ENCODE results near the gene CNTNAP5. TPM values are rescaled to one million over a fixed set of nuclear protein-coding genes. Genes with fewer than 3 reads are reported as not detected.

CNTNAP5 gene
- total and polyA plus RNA-seq, 7 donors = not detected

DNA sequence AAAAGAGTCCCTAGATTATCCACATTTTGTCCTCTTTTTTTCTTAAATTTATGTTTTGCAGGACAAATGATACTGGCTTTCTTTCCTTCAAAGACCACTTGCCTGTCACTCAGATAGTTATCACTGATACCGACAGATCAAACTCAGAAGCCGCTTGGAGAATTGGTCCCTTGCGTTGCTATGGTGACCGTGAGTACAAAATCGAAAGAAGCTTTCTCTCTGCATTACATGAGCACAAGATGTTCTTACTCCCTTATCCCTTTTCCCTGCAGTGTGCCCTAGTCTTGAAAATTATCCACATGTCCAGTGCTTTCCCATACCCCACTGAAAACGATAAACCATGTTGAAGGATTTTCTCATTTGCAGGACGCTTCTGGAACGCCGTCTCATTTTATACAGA lies 738.5 kb downstream of the CNTNAP5 start:
- Histone ChIP-seq H3K27ac (no peak overlapping the region), H3K36me3 (ENCODE audit: insufficient read depth in 1 of 2, low read depth in 1 of 2) (no peaks in the 10 kb centered on the region), H3K9me3 (no peaks in the 10 kb centered on the region), H3K27me3 (ENCODE audit: insufficient read depth in 3 of 3, low read length in 2 of 3) (no peaks in the 10 kb centered on the region), H3K4me3 (no peak overlapping the region), H3K4me1 (no peaks in the 10 kb centered on the region)
- WGBS, 3 donors = 81 to 85% (median 82%) methylated on average over 9 of the region's 9 CpGs
- TF ChIP-seq, protein P1, sequence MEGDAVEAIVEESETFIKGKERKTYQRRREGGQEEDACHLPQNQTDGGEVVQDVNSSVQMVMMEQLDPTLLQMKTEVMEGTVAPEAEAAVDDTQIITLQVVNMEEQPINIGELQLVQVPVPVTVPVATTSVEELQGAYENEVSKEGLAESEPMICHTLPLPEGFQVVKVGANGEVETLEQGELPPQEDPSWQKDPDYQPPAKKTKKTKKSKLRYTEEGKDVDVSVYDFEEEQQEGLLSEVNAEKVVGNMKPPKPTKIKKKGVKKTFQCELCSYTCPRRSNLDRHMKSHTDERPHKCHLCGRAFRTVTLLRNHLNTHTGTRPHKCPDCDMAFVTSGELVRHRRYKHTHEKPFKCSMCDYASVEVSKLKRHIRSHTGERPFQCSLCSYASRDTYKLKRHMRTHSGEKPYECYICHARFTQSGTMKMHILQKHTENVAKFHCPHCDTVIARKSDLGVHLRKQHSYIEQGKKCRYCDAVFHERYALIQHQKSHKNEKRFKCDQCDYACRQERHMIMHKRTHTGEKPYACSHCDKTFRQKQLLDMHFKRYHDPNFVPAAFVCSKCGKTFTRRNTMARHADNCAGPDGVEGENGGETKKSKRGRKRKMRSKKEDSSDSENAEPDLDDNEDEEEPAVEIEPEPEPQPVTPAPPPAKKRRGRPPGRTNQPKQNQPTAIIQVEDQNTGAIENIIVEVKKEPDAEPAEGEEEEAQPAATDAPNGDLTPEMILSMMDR (IDR thresholded peaks at IDR 0.05) = no peak
- intact Hi-C loops (cut with DNase I) = no loop called here
- ATAC-seq (no peak), DNase-seq (no peak)

DNA sequence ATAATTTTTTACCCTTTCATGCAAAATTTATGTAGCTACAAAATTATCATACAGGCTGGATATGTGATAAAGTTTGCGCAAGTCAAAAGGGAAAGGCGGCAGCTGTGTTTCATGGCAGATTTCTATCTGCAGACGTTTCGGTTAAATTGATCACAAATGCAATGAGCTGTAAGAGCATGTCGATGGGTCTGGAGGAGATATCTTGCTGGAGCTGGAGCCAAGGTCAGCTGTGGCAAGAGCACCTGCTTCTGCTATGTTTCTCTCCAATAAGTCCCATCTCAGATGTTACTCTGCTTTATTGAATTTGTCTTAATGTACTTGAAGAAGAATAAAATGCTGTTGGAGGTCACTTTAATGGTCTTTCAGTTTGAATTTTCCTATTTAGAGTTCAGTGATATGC lies 749.7 kb downstream of the CNTNAP5 start:
- DNase-seq (no peak), ATAC-seq (no peak)
- Histone ChIP-seq H3K4me1 (no peaks in the 10 kb centered on the region), H3K27me3 (ENCODE audit: insufficient read depth in 3 of 3, low read length in 2 of 3) (no peaks in the 10 kb centered on the region), H3K4me3 (no peak overlapping the region), H3K36me3 (ENCODE audit: insufficient read depth in 1 of 2, low read depth in 1 of 2) (no peaks in the 10 kb centered on the region), H3K27ac (no peak overlapping the region), H3K9me3 (no peaks in the 10 kb centered on the region)
- TF ChIP-seq, protein P1 (IDR thresholded peaks at IDR 0.05) = no peak
- WGBS, 3 donors = 41 to 59% (median 45%) methylated on average over 5 of the region's 5 CpGs
- intact Hi-C loops (cut with DNase I) = no loop called here

DNA sequence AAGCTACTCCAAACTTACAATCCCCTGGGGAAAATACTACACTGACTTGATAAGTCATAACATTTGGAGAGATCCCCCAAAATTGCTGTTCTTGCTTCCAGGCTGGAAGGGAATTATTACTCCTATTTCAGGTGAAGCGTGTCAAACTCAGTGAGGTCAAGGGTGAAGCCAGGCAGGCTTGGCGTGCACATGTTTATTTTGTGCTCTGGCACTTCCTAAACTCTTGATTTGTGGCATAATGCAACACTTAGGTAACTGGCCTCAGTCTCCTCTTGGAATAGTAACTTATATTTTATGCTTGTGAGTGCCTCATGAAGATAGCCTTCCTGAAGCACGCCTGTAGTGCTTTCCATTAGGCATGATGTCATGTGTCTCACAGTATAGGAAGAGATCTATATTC lies 751.2 kb downstream of the CNTNAP5 start:
- WGBS, 3 donors = 61 to 76% (median 69%) methylated on average over 3 of the region's 3 CpGs
- H3K36me3 ChIP-seq (ENCODE audit: insufficient read depth in 1 of 2, low read depth in 1 of 2) = no peaks in the 10 kb centered on the region
- H3K9me3 ChIP-seq = no peaks in the 10 kb centered on the region
- intact Hi-C loops (cut with DNase I) = no loop called here
- H3K27me3 ChIP-seq (ENCODE audit: insufficient read depth in 3 of 3, low read length in 2 of 3) = no peaks in the 10 kb centered on the region
- ATAC-seq = no peak
- no peaks in the 10 kb centered on the region for H3K4me1 ChIP-seq
- DNase-seq = no peak
- TF ChIP-seq, protein P1 (IDR thresholded peaks at IDR 0.05) = no peak
- H3K4me3 ChIP-seq = no peak overlapping the region
- no peak overlapping the region for H3K27ac ChIP-seq

DNA sequence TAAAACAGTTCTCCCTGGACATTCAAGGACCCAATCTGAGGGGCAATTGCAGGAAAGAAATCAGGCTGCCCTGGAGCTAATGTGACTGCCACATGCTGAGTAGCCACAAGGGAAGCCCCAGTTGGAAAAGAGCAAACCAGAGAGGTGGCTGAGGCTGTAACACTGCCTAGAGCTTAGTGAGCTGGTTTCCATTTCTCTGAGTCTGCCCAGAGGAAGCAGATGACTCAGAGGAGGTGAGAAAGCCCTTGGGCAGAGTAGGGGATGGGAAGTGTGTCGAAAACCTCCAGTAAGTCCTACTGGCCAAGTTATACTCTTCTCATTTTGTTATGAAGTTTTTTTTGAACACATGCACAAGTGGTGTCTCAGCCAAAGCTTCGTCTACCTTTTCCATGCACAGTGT lies 753.0 kb downstream of the CNTNAP5 start:
- Histone ChIP-seq H3K27me3 (ENCODE audit: insufficient read depth in 3 of 3, low read length in 2 of 3) (no peaks in the 10 kb centered on the region), H3K4me1 (no peaks in the 10 kb centered on the region), H3K4me3 (no peak overlapping the region), H3K9me3 (no peaks in the 10 kb centered on the region), H3K27ac (no peak overlapping the region), H3K36me3 (ENCODE audit: insufficient read depth in 1 of 2, low read depth in 1 of 2) (no peaks in the 10 kb centered on the region)
- intact Hi-C loops (cut with DNase I) = no loop called here
- TF ChIP-seq, protein P1 (IDR thresholded peaks at IDR 0.05) = no peak
- ATAC-seq (no peak), DNase-seq (no peak)
- 81 to 90% (median 84%) methylated on average over 2 of the region's 2 CpGs for WGBS, 3 donors

DNA sequence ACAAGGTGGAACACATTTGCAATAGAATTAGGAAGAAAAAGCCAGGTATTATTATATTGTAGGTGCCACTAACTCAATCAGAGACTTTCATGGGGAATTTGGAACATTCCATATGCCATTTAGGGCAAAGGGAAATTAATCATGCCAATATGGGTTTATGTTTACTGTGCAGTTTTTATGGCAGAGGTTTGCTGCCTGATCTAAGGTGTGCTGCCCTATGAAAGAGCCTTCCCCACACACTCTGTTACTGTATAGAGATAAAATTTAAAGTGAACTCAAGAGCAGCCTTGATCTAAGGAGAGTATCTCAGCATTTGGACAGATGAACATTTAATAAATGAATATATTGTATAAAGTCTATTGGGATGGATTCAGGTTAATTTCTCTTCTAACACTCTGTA lies 771.6 kb downstream of the CNTNAP5 start:
- H3K27ac ChIP-seq = no peak overlapping the region
- TF ChIP-seq, protein P1 (IDR thresholded peaks at IDR 0.05) = no peak
- no peaks in the 10 kb centered on the region for H3K27me3 ChIP-seq (ENCODE audit: insufficient read depth in 3 of 3, low read length in 2 of 3)
- no peaks in the 10 kb centered on the region for H3K36me3 ChIP-seq (ENCODE audit: insufficient read depth in 1 of 2, low read depth in 1 of 2)
- H3K4me3 ChIP-seq = no peak overlapping the region
- H3K9me3 ChIP-seq = no peaks in the 10 kb centered on the region
- intact Hi-C loops (cut with DNase I) = no loop called here
- no peak for ATAC-seq
- no peaks in the 10 kb centered on the region for H3K4me1 ChIP-seq
- no peak for DNase-seq

Data from psoas muscle (tissue), 8 donors.